Measurements from ENCODE around the gene UCMA.

UCMA gene

GRCh38 chr10:13187135-13187534 lies 47.0 kb downstream of the UCMA start:
- DNase-seq (ENCODE audit: low read depth), result no peak

GRCh38 chr10:13184730-13185514 lies 49.3 kb downstream of the UCMA start:
- no peak for DNase-seq (ENCODE audit: low read depth)

GRCh38 chr10:13184276-13184675 lies 49.9 kb downstream of the UCMA start:
- DNase-seq (ENCODE audit: low read depth), result no peak

GRCh38 chr10:13183625-13184024 lies 50.5 kb downstream of the UCMA start:
- DNase-seq (ENCODE audit: low read depth), result no peak

GRCh38 chr10:13182424-13182823 lies 51.8 kb downstream of the UCMA start:
- no peak for DNase-seq (ENCODE audit: low read depth)

GRCh38 chr10:13180788-13181187 lies 53.4 kb downstream of the UCMA start:
- DNase-seq (ENCODE audit: low read depth), result no peak

DNA sequence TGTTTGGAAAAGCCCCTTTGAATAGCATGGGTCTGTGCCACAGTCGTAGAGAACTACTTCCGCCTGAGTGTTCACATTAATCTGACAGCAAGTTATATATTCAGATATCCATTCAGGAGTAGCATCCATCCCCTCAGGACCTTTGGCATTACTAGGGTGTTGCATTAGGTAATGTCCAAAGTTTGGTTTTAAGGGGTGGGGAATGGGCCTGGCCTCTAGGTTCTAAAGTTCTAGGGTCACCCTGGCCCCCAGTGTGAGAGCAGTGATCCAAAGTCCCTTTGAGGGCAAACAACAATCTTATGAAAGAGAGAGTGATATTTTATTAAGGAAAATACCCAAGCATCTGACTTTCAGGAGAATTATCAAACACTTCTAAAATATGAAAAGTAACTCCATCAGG lies 60.6 kb downstream of the UCMA start:
- no peak for DNase-seq (ENCODE audit: low read depth)

Measured in stimulated activated CD8-positive, alpha-beta memory T cell treated with anti-CD3 and anti-CD28 coated beads, Interleukin-15, amount 100 ng/mL, for 24 hours (primary cell).